CD1c-positive myeloid dendritic cell (primary cell): ENCODE measurements around the gene METTL24.

ENCODE experiments used
- DNase-seq: peaks from one replicate; pipeline ENCODE4 v3.0.0-alpha.2; 2016; ENCODE audit errors: extremely low spot score

The METTL24 gene

GRCh38 chr6:110334423-110335180, 23.5 kb downstream of the METTL24 start:
- DNase-seq, result no peak

DNA sequence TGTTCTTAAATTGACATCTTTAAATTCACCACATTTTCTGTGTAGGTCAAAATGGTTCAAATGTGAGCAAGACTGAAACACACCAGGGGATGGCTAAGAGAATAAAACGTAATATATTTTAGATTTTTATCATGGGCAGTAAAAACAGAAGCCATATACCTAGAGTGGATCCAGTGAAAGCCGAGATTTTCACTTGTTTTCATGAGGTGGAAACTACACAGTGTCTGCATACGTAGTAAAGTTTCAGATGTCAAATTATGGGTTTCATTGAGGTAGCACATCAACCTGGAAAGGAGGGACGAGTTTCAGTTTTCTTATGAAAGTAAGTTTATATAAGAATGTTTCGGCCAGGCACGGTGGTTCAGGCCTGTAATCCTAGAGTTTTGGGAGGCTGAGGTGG, 25.9 kb downstream of the METTL24 start:
- DNase-seq, result no peak

DNA sequence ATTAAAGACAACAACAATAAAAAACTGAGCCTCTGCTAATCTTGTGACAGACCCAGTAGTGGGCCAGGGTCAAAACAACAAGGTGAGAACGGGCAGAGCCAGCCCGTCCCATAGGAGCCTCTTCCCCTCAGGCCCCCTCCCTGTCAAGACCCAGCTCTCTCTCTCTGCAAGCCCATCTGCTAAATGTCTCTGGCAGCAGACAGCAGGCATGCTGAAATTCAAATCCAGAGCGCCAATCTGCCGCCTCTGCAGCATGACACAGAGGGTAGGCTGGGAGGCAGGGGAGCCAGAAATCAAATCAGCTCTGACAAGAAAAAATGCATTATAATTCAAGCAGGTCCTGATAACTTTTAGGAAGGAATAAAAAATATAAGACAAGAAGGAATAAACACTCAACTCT, 26.3 kb downstream of the METTL24 start:
- DNase-seq, result no peak

DNA sequence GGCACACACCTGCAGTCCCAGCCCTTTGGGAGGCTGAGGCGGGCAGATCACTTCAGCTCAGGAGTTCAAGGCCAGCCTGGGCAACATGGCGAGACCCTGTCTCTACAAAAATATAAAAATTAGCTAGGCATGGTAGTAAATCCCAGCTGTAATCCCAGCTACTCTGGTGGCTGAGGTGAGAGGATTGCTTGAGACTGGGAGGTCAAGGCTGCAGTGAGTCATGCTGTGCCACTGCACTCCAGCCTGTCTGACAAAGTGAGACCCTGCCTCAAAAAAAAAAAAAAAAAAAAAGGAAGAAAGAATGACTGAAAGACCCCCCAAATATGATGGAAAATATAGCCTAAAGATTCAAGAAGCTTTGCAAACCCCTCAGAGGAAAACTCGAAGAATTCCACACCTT, 26.8 kb downstream of the METTL24 start:
- no peak for DNase-seq

- DNase-seq, result no peak
Observed at GRCh38 chr6:110329714-110330436, 28.3 kb downstream of the METTL24 start.

- no peak for DNase-seq
Observed at GRCh38 chr6:110329348-110329713, 28.8 kb downstream of the METTL24 start.

DNA sequence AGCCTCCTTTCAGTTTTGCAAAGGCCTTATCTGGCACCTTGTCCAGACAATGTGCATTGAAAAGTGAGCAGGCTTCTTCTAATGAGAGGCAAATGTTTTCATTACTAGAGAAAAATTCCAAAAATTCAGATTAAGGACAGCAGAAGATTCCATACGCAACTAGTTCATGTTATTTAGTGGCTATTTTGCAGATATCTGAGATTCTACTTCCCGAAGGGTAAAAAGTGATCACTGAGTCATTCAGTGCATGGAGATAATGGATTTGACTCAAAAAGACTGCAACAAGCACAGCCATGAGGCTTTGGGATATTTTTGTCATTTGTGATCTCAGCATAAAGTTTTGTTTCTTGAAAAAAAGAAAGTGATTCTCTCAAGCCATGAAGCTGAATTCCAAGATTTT, 29.9 kb downstream of the METTL24 start:
- DNase-seq, result no peak

DNA sequence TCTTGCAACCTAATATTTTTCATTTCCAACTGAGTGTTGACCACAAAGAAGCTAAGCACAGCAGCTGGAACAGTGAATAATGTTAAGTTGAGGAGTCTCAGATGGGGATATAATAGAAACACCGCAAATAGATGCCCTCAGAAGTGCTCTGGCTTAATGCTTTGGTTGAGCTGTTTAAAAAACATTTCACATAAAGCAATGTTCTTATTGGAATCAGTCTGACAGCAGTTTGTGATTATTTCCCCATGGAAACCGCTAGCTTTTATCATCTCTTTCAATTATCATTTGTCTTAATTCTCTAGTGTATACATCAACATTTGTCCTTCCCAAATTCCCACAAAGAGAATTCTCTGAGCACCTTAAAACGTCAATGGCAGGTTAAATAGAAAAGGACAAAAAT, 30.8 kb downstream of the METTL24 start:
- no peak for DNase-seq

DNA sequence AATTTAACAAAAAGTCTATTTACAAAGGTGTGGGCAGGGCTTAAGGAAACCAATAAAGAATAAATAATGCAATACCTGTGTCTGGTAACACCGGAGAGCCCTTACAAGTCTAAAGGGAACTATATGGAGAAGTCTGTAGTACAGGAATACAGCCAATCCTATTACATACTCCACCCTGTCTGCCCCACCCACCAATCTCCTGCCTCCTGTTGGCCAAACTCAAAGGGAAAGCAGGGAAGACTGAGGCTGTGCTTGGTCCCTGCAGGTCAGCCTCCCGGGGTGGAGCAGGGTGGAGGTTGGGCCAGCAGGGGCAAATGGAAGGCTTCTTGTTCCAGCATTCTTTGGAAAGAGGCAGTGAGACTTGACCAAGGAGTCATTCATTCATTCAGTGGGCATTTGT, 31.5 kb downstream of the METTL24 start:
- no peak for DNase-seq

DNA sequence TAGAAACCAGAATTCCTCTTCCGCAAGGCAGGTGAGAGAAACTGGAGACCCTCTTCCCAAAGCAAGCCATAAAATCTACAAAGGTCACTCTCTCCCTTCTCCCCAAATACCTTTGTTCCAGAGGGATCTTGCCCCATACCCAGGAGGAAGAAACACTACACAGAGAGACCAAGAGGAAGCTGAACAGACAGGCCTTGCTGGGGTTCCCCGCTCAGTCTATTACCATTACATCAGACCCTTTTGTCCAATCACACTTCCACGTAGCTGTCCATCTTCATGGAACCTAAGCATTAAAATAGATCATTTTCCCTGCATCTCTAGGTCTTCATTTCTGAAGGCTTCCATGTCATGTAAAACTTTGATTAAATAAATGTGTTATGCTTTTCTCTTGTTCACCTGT, 32.1 kb downstream of the METTL24 start:
- DNase-seq, result no peak

GRCh38 chr6:110325197-110325596, 33.0 kb downstream of the METTL24 start:
- DNase-seq, result no peak

GRCh38 chr6:110324548-110324947, 33.6 kb downstream of the METTL24 start:
- no peak for DNase-seq

GRCh38 chr6:110323258-110323657, 34.9 kb downstream of the METTL24 start:
- DNase-seq, result no peak

DNA sequence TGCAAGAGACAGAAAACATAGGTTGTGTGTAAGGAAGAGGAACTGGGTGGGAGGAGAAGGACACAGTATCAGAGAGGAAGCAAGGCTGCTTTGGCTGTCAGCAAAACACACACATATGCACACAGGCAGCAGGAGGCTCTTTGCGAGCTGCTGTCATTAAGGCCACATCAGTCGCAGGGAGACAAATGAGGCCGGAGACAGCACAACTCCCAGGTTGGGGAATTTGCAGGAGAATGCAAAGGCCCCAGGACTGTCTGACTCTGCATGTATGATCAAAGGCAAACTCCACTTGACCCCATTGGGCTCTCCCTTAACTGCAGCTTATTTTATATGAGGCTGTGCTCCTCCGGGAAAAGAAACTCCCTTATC, 35.3 kb downstream of the METTL24 start:
- DNase-seq, result peak; percentile 5

- peak; percentile 15 for DNase-seq
Observed at GRCh38 chr6:110322151-110322873, 35.8 kb downstream of the METTL24 start.

DNA sequence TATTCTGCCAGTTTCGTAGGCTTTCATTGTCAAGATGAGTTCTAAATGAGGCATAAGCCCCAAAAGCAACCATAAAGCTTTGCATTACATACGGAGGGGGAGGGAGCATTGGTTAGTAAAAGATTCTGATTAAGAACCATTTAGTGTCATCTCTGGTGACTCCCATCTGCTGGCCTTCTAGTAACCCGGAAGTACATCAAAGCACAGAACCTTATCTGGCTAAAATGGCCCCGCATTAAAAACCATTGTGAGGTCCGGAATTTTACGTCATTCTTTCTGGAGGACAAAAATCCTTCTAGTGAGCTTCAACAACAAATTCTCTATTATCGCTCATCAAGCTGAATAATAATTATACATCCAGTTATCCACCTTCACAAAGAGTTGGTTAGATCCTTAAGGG, 37.8 kb downstream of the METTL24 start:
- no peak for DNase-seq

GRCh38 chr6:110319843-110320242, 38.3 kb downstream of the METTL24 start:
- DNase-seq, result no peak

- DNase-seq, result no peak
Observed at GRCh38 chr6:110319381-110319780, 38.8 kb downstream of the METTL24 start.

- DNase-seq, result no peak
Observed at GRCh38 chr6:110318971-110319370, 39.2 kb downstream of the METTL24 start.

- no peak for DNase-seq
Observed at GRCh38 chr6:110317646-110318045, 40.5 kb downstream of the METTL24 start.

DNA sequence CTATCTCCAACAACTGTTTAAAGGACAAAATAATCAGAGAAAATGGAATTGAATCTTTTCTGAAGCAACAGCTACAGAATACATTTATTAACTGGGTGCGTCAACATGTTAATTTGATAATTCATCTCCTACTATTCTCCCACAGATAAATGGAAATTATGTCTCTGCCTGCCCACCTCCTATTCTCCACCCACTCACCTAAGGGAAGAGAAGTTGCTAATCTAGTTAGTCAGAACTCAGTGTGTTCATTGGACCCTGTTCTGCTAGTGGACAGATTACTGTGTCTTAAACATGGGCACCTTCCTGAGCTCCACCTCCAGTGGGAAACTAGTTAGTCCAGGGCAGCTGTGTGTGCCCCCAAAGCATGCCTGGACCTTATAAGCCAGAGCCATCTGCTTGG, 41.0 kb downstream of the METTL24 start:
- DNase-seq, result no peak

DNA sequence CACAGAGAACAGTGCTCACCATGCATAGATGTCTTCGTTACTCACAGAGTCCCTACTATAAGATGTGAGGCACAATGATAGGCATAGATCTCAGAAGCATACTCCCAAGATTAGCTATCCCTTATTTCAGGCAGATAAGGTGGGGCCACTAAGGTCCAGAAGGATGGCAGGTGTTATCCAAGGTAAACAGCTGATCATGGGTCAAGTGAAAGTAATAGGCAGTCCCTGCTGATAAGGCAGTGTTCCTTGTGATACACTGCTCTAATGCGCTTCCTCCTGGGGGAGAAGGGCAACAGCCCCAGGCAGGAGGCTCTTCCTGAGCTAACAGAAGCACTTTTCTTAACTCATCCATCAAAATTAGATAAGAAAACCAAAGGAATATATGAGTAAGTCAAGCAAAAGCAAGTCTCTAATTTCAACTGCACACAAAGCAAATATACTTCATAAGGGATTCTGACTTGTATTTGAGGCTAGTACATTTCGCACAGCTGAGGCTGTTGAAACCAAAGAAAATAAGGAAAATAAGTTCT, 42.2 kb downstream of the METTL24 start:
- no peak for DNase-seq
